Lower leg skin (tissue), 4 donors: Measurements from ENCODE around the gene CNTNAP4. TPM values are rescaled to one million over a fixed set of nuclear protein-coding genes. Genes with fewer than 3 reads are reported as not detected.

Source experiments
- DNase-seq, 2 donors: peaks; one replicate each; pipeline ENCODE4 v3.0.0-alpha.2; 2019; ENCODE audit warnings: low spot score in 2 of 2
- H3K4me3 ChIP-seq: fragments of 200-600 bp; sonication (generic); 2 replicates; pipeline ENCODE4 v1.5.1; 2017; ENCODE audit warnings: mild to moderate bottlenecking, low read depth; ENCODE audit not compliant: poor library complexity, severe bottlenecking
- POLR2A ChIP-seq, 2 donors: fragments of 450-650 bp; IDR thresholded peaks; one replicate each; pipeline ENCODE4 v1.6.1; 2016 to 2017; ENCODE audit warnings: antibody characterized with exemption in 2 of 2, mild to moderate bottlenecking in 1 of 2, moderate library complexity in 1 of 2
- WGBS, 2 donors: methylation state at CpG; one replicate each; pipeline ENCODE4 v1.1.5; 2018; 5-methylcytosine and 5-hydroxymethylcytosine counted together
- intact Hi-C: fragments of 100-400 bp; cut with DNase I; formaldehyde crosslinking; loops from one replicate; pipeline ENCODE4 v1.15.0; 2023; ENCODE audit warnings: low total_unique reads
- total RNA-seq, 4 donors: library from RNA; depleted of rRNA; stranded (reverse); fragments of >200 nt; gene quantifications; one replicate each; pipeline ENCODE4 v1.1.0, GENCODE V29; 2016
- TF ChIP-seq, protein P1 (sequence below), 3 donors: fragments of 450-650 bp; IDR thresholded peaks; one replicate each; pipeline ENCODE4 v1.5.1; 2016; ENCODE audit warnings: antibody characterized with exemption in 3 of 3, mild to moderate bottlenecking in 3 of 3, moderate library complexity in 2 of 3

The CNTNAP4 gene
- total RNA-seq, 4 donors from 2014 or later: not detected

GRCh38 chr16:76378020-76378419 is 100.8 kb downstream of the CNTNAP4 start:
- DNase-seq: no peak
- no peak overlapping the region for H3K4me3 ChIP-seq
- WGBS, 2 donors: 78 to 84% methylated on average over 3 of the region's 3 CpGs
- intact Hi-C loops: no loop called here
- no peak for TF ChIP-seq POLR2A (IDR thresholded peaks at IDR 0.05)
- TF ChIP-seq, protein P1, sequence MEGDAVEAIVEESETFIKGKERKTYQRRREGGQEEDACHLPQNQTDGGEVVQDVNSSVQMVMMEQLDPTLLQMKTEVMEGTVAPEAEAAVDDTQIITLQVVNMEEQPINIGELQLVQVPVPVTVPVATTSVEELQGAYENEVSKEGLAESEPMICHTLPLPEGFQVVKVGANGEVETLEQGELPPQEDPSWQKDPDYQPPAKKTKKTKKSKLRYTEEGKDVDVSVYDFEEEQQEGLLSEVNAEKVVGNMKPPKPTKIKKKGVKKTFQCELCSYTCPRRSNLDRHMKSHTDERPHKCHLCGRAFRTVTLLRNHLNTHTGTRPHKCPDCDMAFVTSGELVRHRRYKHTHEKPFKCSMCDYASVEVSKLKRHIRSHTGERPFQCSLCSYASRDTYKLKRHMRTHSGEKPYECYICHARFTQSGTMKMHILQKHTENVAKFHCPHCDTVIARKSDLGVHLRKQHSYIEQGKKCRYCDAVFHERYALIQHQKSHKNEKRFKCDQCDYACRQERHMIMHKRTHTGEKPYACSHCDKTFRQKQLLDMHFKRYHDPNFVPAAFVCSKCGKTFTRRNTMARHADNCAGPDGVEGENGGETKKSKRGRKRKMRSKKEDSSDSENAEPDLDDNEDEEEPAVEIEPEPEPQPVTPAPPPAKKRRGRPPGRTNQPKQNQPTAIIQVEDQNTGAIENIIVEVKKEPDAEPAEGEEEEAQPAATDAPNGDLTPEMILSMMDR (IDR thresholded peaks at IDR 0.05): no peak

GRCh38 chr16:76381096-76381495 is 103.9 kb downstream of the CNTNAP4 start:
- intact Hi-C loops: no loop called here
- TF ChIP-seq, protein P1 (IDR thresholded peaks at IDR 0.05): no peak
- no peak for TF ChIP-seq POLR2A (IDR thresholded peaks at IDR 0.05)
- 73 to 85% methylated on average over 1 of the region's 1 CpG for WGBS, 2 donors
- DNase-seq: no peak
- no peak overlapping the region for H3K4me3 ChIP-seq

- no peak overlapping the region for H3K4me3 ChIP-seq
- no peak for DNase-seq
- intact Hi-C loops: no loop called here
- 50 to 60% methylated on average over 7 of the region's 7 CpGs for WGBS, 2 donors
- no peak for TF ChIP-seq POLR2A (IDR thresholded peaks at IDR 0.05)
Measured at GRCh38 chr16:76385601-76386230, 108.5 kb downstream of the CNTNAP4 start.

DNA sequence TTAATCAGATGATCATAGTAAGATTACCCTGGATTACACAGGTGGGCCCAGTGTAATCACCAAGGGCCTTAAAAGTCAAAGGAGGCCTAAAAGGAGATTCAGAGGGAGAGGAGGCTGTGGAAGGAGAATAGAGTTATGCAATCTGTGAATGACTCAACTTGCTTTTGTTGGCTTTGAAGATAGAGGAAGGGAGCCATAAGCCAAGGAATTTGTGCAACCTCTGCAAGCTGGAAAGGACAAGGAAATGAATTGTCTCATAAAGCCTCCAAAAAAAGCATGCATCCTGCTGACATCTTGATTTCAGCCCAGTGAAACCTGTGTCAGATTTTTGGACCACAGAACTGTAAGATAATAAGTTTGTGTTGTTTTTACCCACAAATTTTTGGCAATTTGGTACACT is 109.6 kb downstream of the CNTNAP4 start:
- no peak for TF ChIP-seq POLR2A (IDR thresholded peaks at IDR 0.05)
- TF ChIP-seq, protein P1 (IDR thresholded peaks at IDR 0.05): no peak
- H3K4me3 ChIP-seq: no peak overlapping the region
- no peak for DNase-seq
- intact Hi-C loops: no loop called here

GRCh38 chr16:76387994-76388393 is 110.8 kb downstream of the CNTNAP4 start:
- TF ChIP-seq, protein P1 (IDR thresholded peaks at IDR 0.05): no peak
- no peak for TF ChIP-seq POLR2A (IDR thresholded peaks at IDR 0.05)
- DNase-seq: no peak
- intact Hi-C loops: no loop called here
- WGBS, 2 donors: 52 to 60% methylated on average over 2 of the region's 2 CpGs
- no peak overlapping the region for H3K4me3 ChIP-seq

- WGBS, 2 donors: 46 to 54% methylated on average over 6 of the region's 6 CpGs
- intact Hi-C loops: no loop called here
- H3K4me3 ChIP-seq: no peak overlapping the region
- TF ChIP-seq, protein P1 (IDR thresholded peaks at IDR 0.05): no peak
- TF ChIP-seq POLR2A (IDR thresholded peaks at IDR 0.05): no peak
- no peak for DNase-seq
Measured at GRCh38 chr16:76389126-76389525, 111.9 kb downstream of the CNTNAP4 start.
